ENCODE measurements around the gene TBC1D22B.
"Not testable (repeated sequence)": the region's sequence is repeated elsewhere in the genome, so short reads cannot be mapped to it uniquely, and the experiment has no call there.

TBC1D22B gene

DNA sequence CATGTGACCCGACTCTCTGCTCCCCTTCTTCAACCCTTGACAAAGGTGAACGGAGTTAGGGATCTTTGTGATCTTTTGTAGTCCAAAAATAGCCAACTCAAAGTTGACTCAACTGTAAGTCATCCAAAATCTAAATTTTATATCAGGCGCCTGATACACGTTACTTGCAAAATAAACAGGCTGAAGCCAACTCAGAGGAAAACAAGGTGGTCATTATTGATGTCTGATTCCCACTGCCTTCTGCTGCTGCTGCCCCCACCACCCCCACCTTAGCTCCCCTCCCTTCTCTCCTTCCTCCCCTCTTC, 83.0 kb downstream of the TBC1D22B start:
- intact Hi-C loops (cut with DNase I; ENCODE audit: low total_unique reads): no loop called here
- H3K27me3 ChIP-seq: no peaks in the 10 kb centered on the region
- TF ChIP-seq, protein P1, sequence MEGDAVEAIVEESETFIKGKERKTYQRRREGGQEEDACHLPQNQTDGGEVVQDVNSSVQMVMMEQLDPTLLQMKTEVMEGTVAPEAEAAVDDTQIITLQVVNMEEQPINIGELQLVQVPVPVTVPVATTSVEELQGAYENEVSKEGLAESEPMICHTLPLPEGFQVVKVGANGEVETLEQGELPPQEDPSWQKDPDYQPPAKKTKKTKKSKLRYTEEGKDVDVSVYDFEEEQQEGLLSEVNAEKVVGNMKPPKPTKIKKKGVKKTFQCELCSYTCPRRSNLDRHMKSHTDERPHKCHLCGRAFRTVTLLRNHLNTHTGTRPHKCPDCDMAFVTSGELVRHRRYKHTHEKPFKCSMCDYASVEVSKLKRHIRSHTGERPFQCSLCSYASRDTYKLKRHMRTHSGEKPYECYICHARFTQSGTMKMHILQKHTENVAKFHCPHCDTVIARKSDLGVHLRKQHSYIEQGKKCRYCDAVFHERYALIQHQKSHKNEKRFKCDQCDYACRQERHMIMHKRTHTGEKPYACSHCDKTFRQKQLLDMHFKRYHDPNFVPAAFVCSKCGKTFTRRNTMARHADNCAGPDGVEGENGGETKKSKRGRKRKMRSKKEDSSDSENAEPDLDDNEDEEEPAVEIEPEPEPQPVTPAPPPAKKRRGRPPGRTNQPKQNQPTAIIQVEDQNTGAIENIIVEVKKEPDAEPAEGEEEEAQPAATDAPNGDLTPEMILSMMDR (IDR thresholded peaks at IDR 0.05): no peak
- no peaks in the 10 kb centered on the region for H3K4me1 ChIP-seq
- H3K36me3 ChIP-seq: no peaks in the 10 kb centered on the region
- no peak overlapping the region for H3K27ac ChIP-seq
- DNase-seq: no peak
- no peak overlapping the region for H3K4me3 ChIP-seq
- no peaks in the 10 kb centered on the region for H3K9me3 ChIP-seq

DNA sequence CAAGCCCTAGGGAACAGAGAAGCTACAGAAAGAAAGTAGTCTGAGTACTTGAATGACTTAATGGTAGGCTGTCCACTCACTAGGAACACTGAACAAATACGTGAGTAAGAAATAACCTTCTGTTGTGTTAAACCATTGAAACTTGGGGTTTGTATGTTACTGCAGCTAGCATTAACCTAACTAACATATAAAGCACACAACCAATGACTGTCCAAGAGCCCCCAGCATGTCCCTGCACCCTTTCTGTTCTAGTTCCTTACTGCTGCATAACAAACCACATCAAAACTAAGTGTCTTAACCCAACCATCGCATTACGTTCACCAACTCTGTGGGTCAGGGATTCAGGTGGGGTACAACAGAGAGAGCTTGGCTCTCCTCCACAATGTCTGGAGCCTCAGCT, 85.7 kb downstream of the TBC1D22B start:
- H3K4me1 ChIP-seq: no peaks in the 10 kb centered on the region
- TF ChIP-seq, protein P1 (IDR thresholded peaks at IDR 0.05): no peak
- H3K9me3 ChIP-seq: no peaks in the 10 kb centered on the region
- H3K4me3 ChIP-seq: no peak overlapping the region
- H3K27ac ChIP-seq: no peak overlapping the region
- DNase-seq: no peak
- intact Hi-C loops (cut with DNase I; ENCODE audit: low total_unique reads): no loop called here
- H3K27me3 ChIP-seq: no peaks in the 10 kb centered on the region
- H3K36me3 ChIP-seq: no peaks in the 10 kb centered on the region

DNA sequence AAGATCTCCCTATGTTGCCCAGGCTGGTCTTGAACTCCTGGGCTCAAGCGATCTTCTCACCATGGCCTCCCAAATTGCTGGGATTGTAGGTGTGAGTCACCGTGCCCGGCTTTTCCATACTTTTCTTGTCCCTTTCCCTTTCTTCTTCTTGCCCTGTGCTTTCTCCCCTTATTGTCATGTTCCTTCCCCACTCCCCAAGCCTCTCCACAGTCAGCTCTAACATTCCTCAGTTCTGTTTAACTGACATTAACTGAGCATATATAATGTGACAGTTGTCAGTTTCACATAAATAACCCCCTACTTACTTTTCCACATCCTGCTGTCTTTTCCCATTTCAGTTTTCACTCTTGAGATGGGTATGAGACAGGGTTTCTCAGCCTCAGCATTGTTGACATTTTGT, 86.7 kb downstream of the TBC1D22B start:
- no peaks in the 10 kb centered on the region for H3K27me3 ChIP-seq
- TF ChIP-seq, protein P1 (IDR thresholded peaks at IDR 0.05): no peak
- DNase-seq: no peak
- H3K36me3 ChIP-seq: no peaks in the 10 kb centered on the region
- intact Hi-C loops (cut with DNase I; ENCODE audit: low total_unique reads): no loop called here
- no peak overlapping the region for H3K27ac ChIP-seq
- H3K4me1 ChIP-seq: no peaks in the 10 kb centered on the region
- H3K4me3 ChIP-seq: no peak overlapping the region
- H3K9me3 ChIP-seq: no peaks in the 10 kb centered on the region

DNA sequence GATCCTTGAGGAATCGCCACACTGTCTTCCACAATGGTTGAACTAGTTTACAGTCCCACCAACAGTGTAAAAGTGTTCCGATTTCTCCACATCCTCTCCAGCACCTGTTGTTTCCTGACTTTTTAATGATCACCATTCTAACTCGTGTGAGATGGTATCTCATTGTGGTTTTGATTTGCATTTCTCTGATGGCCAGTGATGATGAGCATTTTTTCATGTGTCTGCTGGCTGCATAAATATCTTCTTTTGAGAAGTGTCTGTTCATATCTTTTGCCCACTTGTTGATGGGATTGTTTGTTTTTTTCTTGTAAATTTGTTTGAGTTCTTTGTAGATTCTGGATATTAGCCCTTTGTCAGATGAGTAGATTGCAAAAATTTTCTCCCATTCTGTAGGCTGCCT, 88.2 kb downstream of the TBC1D22B start:
- H3K27me3 ChIP-seq; intact Hi-C loops (cut with DNase I; ENCODE audit: low total_unique reads); H3K4me1 ChIP-seq; H3K27ac ChIP-seq; H3K36me3 ChIP-seq; H3K4me3 ChIP-seq; DNase-seq; H3K9me3 ChIP-seq: not testable (repeated sequence)

DNA sequence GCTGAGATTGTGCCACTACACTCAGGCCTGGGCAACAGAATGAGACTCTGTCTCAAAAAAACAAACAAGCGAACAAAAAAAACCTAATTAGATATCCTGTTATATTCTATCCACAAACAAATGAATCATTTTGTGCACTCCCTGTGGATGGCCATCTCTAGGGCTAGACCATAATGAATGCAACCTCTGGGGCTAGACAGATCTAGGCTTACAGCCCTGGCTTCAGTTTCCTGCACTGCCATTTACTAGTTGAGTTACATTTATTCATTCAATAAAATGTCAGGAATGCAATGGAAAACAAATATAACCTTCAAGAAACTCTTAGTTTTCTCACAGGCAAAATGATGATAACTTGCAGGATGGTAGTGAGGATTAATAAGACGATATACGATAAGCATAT, 89.6 kb downstream of the TBC1D22B start:
- no peaks in the 10 kb centered on the region for H3K9me3 ChIP-seq
- no peak for DNase-seq
- no peaks in the 10 kb centered on the region for H3K4me1 ChIP-seq
- no peaks in the 10 kb centered on the region for H3K36me3 ChIP-seq
- H3K27me3 ChIP-seq: no peaks in the 10 kb centered on the region
- no peak overlapping the region for H3K4me3 ChIP-seq
- intact Hi-C loops (cut with DNase I; ENCODE audit: low total_unique reads): no loop called here
- H3K27ac ChIP-seq: no peak overlapping the region
- TF ChIP-seq, protein P1 (IDR thresholded peaks at IDR 0.05): no peak

DNA sequence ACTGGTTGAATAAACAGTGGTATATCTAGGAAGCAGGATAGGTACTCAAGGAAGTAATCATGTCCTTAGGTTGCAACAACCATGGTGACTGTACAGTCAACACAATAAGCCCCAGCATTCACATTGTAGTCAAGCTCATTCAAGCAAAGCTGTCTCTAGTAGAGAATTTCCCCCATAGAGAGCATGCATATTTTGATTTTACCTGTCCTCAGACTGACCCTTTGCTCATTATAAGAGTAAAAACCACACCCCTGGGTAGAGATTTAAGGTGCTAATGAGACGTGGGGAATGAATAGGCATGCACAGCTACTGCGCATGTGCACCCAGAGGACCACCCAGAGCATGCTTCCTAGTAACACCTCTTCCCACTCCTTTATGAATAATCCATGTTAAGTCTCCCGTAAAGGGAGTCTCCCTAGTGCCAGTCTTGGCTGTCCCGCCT, 90.1 kb downstream of the TBC1D22B start:
- no peak for DNase-seq
- intact Hi-C loops (cut with DNase I; ENCODE audit: low total_unique reads): no loop called here
- Histone ChIP-seq H3K36me3 (no peaks in the 10 kb centered on the region), H3K27me3 (no peaks in the 10 kb centered on the region), H3K9me3 (no peaks in the 10 kb centered on the region), H3K4me3 (no peak overlapping the region), H3K4me1 (no peaks in the 10 kb centered on the region), H3K27ac (no peak overlapping the region)
- TF ChIP-seq, protein P1 (IDR thresholded peaks at IDR 0.05): no peak
